ENCODE data around the gene RIMKLA. TPM values are rescaled to one million over a fixed set of nuclear protein-coding genes. Genes with fewer than 3 reads are reported as not detected.

RIMKLA gene
- total RNA-seq, 2 donors from 2014 or later = 14.3 to 30.9 TPM

DNA sequence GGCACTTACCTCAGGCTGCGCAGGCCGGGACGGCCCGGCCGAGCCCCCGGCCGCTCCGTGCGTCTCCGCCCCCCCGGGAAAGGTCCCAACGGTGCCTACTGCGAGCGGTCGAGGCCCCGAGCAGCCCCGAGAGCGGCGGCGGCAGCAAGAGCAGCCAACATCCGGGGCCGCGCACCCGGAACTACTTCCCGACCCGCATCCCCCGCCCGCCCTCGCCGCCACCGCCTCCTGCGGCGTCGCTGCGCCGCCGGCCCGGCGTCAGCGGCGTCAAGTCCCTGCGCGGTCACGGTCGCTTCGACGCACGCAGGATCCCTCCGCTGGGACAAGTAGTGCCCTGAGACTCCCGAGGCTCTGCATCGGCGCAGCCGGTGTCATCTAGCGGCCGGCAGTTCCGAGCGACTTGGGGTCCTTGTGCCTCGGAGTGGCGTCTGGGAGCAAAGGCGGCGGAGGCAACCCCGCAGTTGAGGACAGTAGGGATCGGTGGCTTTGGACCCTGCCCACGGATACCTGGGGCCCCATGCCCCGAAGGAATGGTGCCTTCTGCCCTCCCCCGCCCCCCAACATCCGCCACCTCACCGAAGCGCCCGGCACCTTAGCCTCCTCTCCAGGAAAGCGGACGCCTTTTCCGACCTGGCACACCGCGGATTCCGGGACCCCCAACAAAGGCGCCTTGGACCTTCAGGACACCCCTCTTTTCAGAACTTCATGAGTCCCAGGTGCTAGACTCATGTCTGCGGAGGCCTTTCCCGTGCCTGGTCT is 45.4 kb upstream of the RIMKLA start, which contains the start of gene FOXJ3:
FOXJ3 (minus strand) TSS at position 186 of the 759 bp plus-strand sequence. CDS start 24,142 bp downstream, outside the sequence.
- TF ChIP-seq, protein P1, sequence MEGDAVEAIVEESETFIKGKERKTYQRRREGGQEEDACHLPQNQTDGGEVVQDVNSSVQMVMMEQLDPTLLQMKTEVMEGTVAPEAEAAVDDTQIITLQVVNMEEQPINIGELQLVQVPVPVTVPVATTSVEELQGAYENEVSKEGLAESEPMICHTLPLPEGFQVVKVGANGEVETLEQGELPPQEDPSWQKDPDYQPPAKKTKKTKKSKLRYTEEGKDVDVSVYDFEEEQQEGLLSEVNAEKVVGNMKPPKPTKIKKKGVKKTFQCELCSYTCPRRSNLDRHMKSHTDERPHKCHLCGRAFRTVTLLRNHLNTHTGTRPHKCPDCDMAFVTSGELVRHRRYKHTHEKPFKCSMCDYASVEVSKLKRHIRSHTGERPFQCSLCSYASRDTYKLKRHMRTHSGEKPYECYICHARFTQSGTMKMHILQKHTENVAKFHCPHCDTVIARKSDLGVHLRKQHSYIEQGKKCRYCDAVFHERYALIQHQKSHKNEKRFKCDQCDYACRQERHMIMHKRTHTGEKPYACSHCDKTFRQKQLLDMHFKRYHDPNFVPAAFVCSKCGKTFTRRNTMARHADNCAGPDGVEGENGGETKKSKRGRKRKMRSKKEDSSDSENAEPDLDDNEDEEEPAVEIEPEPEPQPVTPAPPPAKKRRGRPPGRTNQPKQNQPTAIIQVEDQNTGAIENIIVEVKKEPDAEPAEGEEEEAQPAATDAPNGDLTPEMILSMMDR (IDR thresholded peaks at IDR 0.05) = no peak
- Histone ChIP-seq H3K4me3 (peak within 1 kb of the TSS; percentile 91), H3K36me3 (no peaks in the 10 kb centered on the region), H3K4me1 (peaks cover 16% of the 10 kb centered on the region), H3K9me3 (no peaks in the 10 kb centered on the region), H3K27me3 (no peaks in the 10 kb centered on the region), H3K27ac (peak within 1 kb of the TSS; percentile 93), H3K9ac (ENCODE audit: low read depth in 2 of 2, low read length in 2 of 2) (peak within 1 kb of the TSS; percentile 86 to 100)
- peak; percentile 93 for DNase-seq
- intact Hi-C loops (cut with DNase I) = loop anchor here (10.0 kb wide), 1 partner anchor 150 kb away; no protein-coding TSS in a partner anchor

- Histone ChIP-seq H3K4me3 (peak overlapping the region; percentile 91), H3K36me3 (no peaks in the 10 kb centered on the region), H3K27ac (peak overlapping the region; percentile 93), H3K4me1 (peaks cover 19% of the 10 kb centered on the region), H3K27me3 (no peaks in the 10 kb centered on the region), H3K9me3 (no peaks in the 10 kb centered on the region), H3K9ac (ENCODE audit: low read depth in 2 of 2, low read length in 2 of 2) (peak overlapping the region; percentile 86 to 100)
- TF ChIP-seq, protein P1 (IDR thresholded peaks at IDR 0.05) = no peak
- intact Hi-C loops (cut with DNase I) = loop anchor here (10.0 kb wide), 1 partner anchor 151 kb away; no protein-coding TSS in a partner anchor
- no peak for DNase-seq
Measured at GRCh38 chr1:42335809-42336518, 44.6 kb upstream of the RIMKLA start.

DNA sequence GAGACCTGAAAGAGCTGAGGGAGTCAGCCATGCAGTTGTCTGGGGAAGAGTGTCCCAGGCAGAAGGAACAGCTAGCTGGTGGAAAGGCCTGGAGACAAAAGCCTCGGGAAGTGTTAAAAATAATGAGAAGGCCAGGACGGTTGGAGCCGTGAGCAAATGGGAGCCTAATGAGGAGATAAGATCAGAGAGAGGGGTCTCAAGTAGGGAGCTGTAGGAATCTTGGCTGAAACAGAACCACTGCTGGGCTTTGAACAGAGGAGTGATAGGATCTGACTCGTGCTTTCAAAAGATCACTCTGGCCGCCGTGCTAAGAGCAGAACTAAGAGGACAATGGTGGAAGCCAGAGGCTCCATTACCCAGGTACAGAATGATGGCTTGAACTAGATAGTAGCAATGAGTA is 43.6 kb upstream of the RIMKLA start:
- H3K36me3 ChIP-seq = no peaks in the 10 kb centered on the region
- no peaks in the 10 kb centered on the region for H3K9me3 ChIP-seq
- intact Hi-C loops (cut with DNase I) = loop anchor here (10.0 kb wide), 1 partner anchor 152 kb away; no protein-coding TSS in a partner anchor
- H3K27ac ChIP-seq = no peak overlapping the region
- no peak overlapping the region for H3K9ac ChIP-seq (ENCODE audit: low read depth in 2 of 2, low read length in 2 of 2)
- H3K27me3 ChIP-seq = no peaks in the 10 kb centered on the region
- DNase-seq = no peak
- H3K4me3 ChIP-seq = no peak overlapping the region
- peaks cover 19% of the 10 kb centered on the region for H3K4me1 ChIP-seq
- TF ChIP-seq, protein P1 (IDR thresholded peaks at IDR 0.05) = no peak

DNA sequence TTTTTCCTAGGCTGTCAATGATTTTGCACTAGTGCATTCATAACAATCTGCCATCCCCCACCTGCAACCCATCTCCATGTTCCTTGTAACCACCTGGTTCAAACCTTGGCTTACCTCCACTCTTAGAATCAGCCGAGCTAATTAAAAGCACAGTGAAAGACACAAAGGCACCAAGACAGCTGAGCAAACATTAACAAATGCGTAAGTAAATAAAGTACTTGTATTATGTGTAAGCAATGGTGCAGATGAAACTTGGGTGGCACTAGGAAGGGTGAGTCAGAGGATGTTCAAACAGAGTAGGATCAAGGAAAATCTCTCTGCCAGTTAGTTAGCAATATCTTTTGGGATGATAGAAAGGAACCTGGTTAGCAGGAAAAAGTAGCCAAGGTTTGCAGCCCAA is 40.5 kb upstream of the RIMKLA start:
- DNase-seq = peak; percentile 68
- H3K36me3 ChIP-seq = no peaks in the 10 kb centered on the region
- peaks cover 11% of the 10 kb centered on the region for H3K4me1 ChIP-seq
- H3K27me3 ChIP-seq = no peaks in the 10 kb centered on the region
- H3K9me3 ChIP-seq = no peaks in the 10 kb centered on the region
- no peak overlapping the region for H3K9ac ChIP-seq (ENCODE audit: low read depth in 2 of 2, low read length in 2 of 2)
- no peak overlapping the region for H3K4me3 ChIP-seq
- TF ChIP-seq, protein P1 (IDR thresholded peaks at IDR 0.05) = no peak
- intact Hi-C loops (cut with DNase I) = loop anchor here (10.0 kb wide), 2 partner anchors 125 to 405 kb away; partner anchors contain the start of genes CCDC30 and CLDN19
- H3K27ac ChIP-seq = peak overlapping the region; percentile 59

- no peaks in the 10 kb centered on the region for H3K9me3 ChIP-seq
- no peak for DNase-seq
- no peak overlapping the region for H3K9ac ChIP-seq (ENCODE audit: low read depth in 2 of 2, low read length in 2 of 2)
- H3K36me3 ChIP-seq = no peaks in the 10 kb centered on the region
- no peak overlapping the region for H3K4me3 ChIP-seq
- TF ChIP-seq, protein P1 (IDR thresholded peaks at IDR 0.05) = no peak
- peaks cover 11% of the 10 kb centered on the region for H3K4me1 ChIP-seq
- intact Hi-C loops (cut with DNase I) = loop anchor here (10.0 kb wide), 2 partner anchors 124 to 404 kb away; partner anchors contain the start of genes CCDC30 and CLDN19
- peak overlapping the region; percentile 59 for H3K27ac ChIP-seq
- H3K27me3 ChIP-seq = no peaks in the 10 kb centered on the region
Measured at GRCh38 chr1:42340901-42341300, 39.7 kb upstream of the RIMKLA start.
